ENCODE measurements around the gene DUSP7.

Gene DUSP7

GRCh38 chr3:52004163-52004787 lies 52.1 kb downstream of the DUSP7 start:
- no peak for DNase-seq

DNA sequence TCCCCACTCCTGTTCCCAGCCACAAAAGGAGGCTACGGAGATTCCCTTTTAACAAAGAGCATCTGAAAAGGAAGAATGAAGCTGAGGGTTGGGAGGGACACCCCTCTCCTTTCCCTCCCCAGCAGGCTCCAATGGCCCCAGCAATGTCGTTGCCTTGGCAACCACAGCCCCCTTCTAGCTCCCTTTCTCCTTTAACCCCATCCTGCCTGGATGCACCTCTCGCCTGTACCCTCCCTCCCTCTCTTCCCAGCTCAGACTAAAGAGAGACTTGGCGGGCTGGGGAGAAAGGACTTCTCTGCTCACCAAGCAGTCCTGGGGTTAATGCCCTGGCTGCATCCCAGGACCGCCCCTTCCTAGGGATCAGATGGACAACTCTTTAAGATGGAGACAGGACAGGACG lies 53.6 kb downstream of the DUSP7 start:
- no peak for DNase-seq

DNA sequence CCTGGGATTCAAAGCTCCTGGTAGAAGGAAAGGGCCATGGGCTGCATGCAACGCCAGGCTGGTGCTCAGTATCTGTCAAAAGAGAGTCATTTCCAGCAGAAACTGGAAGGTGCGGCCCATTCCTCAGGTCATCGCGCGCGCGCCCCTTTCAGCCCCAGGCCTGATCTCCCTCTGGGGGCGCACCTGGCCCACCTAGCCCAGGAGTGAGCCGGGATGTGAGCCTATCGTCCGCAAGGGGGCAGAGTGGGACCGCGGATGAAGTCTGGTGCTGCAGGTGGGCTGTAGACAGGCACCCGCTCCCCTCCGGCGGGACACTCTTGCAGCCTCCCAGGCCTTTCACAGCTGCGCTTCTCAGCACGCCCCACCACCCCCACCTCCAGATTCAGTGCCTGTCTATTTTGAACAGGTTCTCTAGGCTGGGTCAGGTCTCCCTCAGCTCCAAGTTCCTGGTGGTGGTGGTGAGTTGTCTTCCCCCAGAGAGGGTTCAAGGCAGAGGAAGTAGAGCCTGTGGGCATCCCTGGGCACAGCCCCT lies 54.9 kb downstream of the DUSP7 start:
- no peak for DNase-seq

DNA sequence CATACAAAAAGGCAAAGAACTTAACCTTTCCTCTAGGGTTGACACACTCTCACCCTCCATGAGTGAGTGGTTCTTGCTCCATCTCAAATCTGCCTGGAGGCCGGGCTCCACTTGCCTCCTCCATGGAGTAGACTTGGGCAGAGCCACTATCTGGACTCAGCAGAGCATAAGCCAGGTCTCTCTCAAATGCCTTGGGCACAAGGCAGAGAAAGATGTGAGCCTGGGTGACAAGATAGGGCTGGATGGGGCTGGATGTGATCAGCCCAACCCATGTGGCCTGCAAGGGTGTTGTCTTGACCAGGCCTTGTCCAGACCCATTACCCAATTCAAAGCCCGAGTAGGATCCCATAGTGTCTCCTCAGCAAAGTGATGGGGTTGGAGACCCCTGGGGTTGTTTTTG lies 56.5 kb downstream of the DUSP7 start:
- DNase-seq, result no peak

All from DMS153 (cell line).